HepG2 (cell line): ENCODE data around the gene SNHG17.
"Not testable (repeated sequence)": the region's sequence is repeated elsewhere in the genome, so short reads cannot be mapped to it uniquely, and the experiment has no call there.

ENCODE experiments used
- BRCA1 ChIP-seq: sonication (generic); formaldehyde crosslinking; IDR thresholded peaks from 2 replicates; pipeline ENCODE4 v1.4.0; 2020; ENCODE audit warnings: missing genetic modification reagents
- FIP1L1 ChIP-seq: fragments of 200-400 bp; formaldehyde crosslinking; IDR thresholded peaks from 2 replicates; pipeline ENCODE4 v1.6.1; 2018; ENCODE audit warnings: low read depth, mild to moderate bottlenecking, low read length, moderate library complexity, borderline replicate concordance; ENCODE audit not compliant: insufficient read depth
- NFYC ChIP-seq: IDR thresholded peaks from 2 replicates; pipeline ENCODE4 v1.6.1; 2016; ENCODE audit warnings: missing genetic modification reagents, missing compliant biosample characterization
- ZNF263 ChIP-seq: sonication (generic); formaldehyde crosslinking; IDR thresholded peaks from 2 replicates; pipeline ENCODE4 v1.4.0; 2020; ENCODE audit warnings: missing genetic modification reagents

DNA sequence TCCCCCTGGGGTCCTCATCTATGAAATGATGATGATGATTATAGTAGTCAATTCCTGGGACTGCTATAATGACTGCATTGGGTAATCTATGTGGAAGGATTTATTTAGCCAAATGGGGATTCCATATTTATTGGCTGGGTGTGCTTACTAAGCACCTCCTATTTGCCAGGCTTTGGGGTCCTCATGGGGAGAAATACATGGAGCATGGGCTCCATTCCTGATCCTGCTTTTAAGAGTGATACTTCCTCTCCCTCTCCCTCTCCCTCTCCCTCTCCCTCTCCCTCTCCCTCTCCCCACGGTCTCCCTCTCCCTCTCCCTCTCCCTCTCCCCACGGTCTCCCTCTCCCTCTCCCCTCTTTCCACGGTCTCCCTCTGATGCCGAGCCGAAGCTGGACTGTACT lies 57.3 kb downstream of the SNHG17 start:
- TF ChIP-seq BRCA1 (CRISPR knock-in tag); ZNF263 (CRISPR knock-in tag); NFYC; FIP1L1: not testable (repeated sequence)
